ENCODE measurements around the gene CEP57L1. TPM values are rescaled to one million over a fixed set of nuclear protein-coding genes. Genes with fewer than 3 reads are reported as not detected.

The CEP57L1 gene
- total RNA-seq: 13.5 and 15.1 TPM in 2 replicates

GRCh38 chr6:109095036-109095834 lies at the start of gene CEP57L1:
Gene CEP57L1, plus strand, starts transcription at chr6:109095507. Its CDS starts 49,715 bp downstream, at chr6:109145222.

GRCh38 chr6:109094416-109095035 lies 781 bp upstream of the CEP57L1 start, which contains the start of gene SESN1:
Gene SESN1, minus strand, starts transcription at chr6:109094846. Its CDS starts 773 bp downstream, at chr6:109094073.

Other genes starting within 250 kb of the CEP57L1 start
- 3.0 and 4.4 TPM in 2 replicates for gene ARMC2, start 247.1 kb upstream of the CEP57L1 start, total RNA-seq
- gene SESN1, start 661 bp upstream of the CEP57L1 start, total RNA-seq: 26.2 and 26.3 TPM in 2 replicates